Parathyroid adenoma (tissue), 2 donors: ENCODE measurements around the gene TMEM140.

Source experiments
- H2AFZ ChIP-seq: fragments of 300-600 bp; sonication (generic); one replicate; pipeline ENCODE4 v1.7.0; 2017; ENCODE audit warnings: antibody characterized with exemption, mild to moderate bottlenecking
- H3K27ac ChIP-seq: fragments of 300-600 bp; sonication (generic); one replicate; pipeline ENCODE4 v1.7.0; 2017
- H3K27me3 ChIP-seq: fragments of 300-600 bp; sonication (generic); one replicate; pipeline ENCODE4 v1.7.0; 2017; ENCODE audit warnings: low read length; ENCODE audit not compliant: control insufficient read depth, insufficient read depth
- H3K36me3 ChIP-seq: fragments of 300-600 bp; sonication (generic); one replicate; pipeline ENCODE4 v1.7.0; 2017; ENCODE audit warnings: low read length; ENCODE audit not compliant: control insufficient read depth, insufficient read depth
- H3K4me1 ChIP-seq: fragments of 300-600 bp; sonication (generic); one replicate; pipeline ENCODE4 v1.7.0; 2017; ENCODE audit warnings: control low read depth
- H3K4me2 ChIP-seq: fragments of 300-600 bp; sonication (generic); one replicate; pipeline ENCODE4 v1.7.0; 2017; ENCODE audit warnings: low read length
- H3K4me3 ChIP-seq: fragments of 300-600 bp; sonication (generic); one replicate; pipeline ENCODE4 v1.7.0; 2017; ENCODE audit warnings: low read depth, low read length
- H3K79me2 ChIP-seq: fragments of 300-600 bp; sonication (generic); one replicate; pipeline ENCODE4 v1.7.0; 2017; ENCODE audit warnings: control low read depth
- H3K9ac ChIP-seq: fragments of 300-600 bp; sonication (generic); one replicate; pipeline ENCODE4 v1.7.0; 2017; ENCODE audit warnings: mild to moderate bottlenecking
- H3K9me3 ChIP-seq: fragments of 300-600 bp; sonication (generic); one replicate; pipeline ENCODE4 v1.7.0; 2017; ENCODE audit warnings: low read length; ENCODE audit not compliant: control insufficient read depth
- TF ChIP-seq, protein P1 (sequence below): fragments of 300-600 bp; sonication (generic); IDR thresholded peaks from one replicate; pipeline ENCODE4 v1.7.0; 2017; ENCODE audit warnings: antibody characterized with exemption, mild to moderate bottlenecking
- donor health status: primary hyperparathyroidism.

TMEM140 gene

DNA sequence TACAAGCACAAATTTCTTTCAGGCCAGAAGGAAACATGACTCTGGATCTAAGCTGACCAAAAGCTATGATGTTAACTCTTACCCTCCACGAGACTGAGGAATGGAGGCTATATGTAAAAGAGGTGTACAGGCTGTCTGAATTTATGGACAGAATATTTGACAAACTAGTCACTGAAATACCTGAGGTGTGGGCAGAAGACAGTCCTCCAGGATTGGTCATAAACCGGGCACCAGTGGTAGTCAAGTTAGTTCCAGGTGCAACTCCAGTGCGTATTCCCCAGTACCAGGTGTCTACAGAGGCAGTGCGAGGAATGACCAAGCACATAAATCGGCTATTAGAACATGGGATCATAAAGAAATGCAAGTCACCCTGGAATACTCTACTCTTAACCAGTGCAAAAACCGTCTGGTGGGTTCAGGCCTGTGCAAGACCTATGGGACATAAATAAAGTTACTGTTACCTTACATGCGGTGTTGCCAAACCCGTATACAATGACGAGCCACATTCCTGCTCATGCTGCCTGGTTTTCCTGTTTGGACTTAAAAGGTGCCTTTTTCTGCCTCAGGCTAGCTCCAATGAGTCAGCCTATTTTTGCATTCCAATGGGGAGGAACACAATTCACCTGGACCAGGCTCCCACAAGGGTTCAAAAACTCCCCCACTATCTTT, 29.3 kb downstream of the TMEM140 start:
- Histone ChIP-seq H3K9ac (no peak overlapping the region), H3K4me2 (no peak overlapping the region), H3K36me3 (no peaks in the 10 kb centered on the region), H3K9me3 (no peaks in the 10 kb centered on the region), H3K4me1 (no peaks in the 10 kb centered on the region), H2AFZ (no peak overlapping the region), H3K27ac (no peak overlapping the region), H3K79me2 (no peaks in the 10 kb centered on the region), H3K4me3 (no peak overlapping the region), H3K27me3 (no peaks in the 10 kb centered on the region)
- TF ChIP-seq, protein P1, sequence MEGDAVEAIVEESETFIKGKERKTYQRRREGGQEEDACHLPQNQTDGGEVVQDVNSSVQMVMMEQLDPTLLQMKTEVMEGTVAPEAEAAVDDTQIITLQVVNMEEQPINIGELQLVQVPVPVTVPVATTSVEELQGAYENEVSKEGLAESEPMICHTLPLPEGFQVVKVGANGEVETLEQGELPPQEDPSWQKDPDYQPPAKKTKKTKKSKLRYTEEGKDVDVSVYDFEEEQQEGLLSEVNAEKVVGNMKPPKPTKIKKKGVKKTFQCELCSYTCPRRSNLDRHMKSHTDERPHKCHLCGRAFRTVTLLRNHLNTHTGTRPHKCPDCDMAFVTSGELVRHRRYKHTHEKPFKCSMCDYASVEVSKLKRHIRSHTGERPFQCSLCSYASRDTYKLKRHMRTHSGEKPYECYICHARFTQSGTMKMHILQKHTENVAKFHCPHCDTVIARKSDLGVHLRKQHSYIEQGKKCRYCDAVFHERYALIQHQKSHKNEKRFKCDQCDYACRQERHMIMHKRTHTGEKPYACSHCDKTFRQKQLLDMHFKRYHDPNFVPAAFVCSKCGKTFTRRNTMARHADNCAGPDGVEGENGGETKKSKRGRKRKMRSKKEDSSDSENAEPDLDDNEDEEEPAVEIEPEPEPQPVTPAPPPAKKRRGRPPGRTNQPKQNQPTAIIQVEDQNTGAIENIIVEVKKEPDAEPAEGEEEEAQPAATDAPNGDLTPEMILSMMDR: no peak

DNA sequence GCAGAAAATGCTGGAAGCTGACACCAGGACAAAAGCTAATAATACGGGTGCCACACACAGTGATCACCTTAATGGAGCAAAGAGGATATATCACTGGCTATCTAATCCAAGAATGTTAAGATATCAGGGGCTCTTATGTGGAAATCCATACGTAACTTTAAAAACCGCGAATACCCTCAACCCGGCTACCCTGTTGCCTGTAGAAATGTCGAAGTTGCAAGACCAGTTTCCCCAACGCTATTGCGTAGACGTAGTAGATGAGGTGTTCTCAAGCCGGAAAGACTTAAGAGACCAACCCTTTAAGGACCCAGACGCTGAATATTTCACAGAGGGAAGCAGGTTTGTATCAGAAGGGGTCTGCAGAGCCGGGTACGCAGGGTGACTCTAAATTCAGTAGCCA, 30.5 kb downstream of the TMEM140 start:
- Histone ChIP-seq H3K4me1 (no peaks in the 10 kb centered on the region), H3K27me3 (no peaks in the 10 kb centered on the region), H3K9me3 (no peaks in the 10 kb centered on the region), H3K4me2 (no peak overlapping the region), H3K4me3 (no peak overlapping the region), H3K9ac (no peak overlapping the region), H3K79me2 (no peaks in the 10 kb centered on the region), H3K27ac (no peak overlapping the region), H3K36me3 (no peaks in the 10 kb centered on the region), H2AFZ (no peak overlapping the region)
- TF ChIP-seq, protein P1: no peak

DNA sequence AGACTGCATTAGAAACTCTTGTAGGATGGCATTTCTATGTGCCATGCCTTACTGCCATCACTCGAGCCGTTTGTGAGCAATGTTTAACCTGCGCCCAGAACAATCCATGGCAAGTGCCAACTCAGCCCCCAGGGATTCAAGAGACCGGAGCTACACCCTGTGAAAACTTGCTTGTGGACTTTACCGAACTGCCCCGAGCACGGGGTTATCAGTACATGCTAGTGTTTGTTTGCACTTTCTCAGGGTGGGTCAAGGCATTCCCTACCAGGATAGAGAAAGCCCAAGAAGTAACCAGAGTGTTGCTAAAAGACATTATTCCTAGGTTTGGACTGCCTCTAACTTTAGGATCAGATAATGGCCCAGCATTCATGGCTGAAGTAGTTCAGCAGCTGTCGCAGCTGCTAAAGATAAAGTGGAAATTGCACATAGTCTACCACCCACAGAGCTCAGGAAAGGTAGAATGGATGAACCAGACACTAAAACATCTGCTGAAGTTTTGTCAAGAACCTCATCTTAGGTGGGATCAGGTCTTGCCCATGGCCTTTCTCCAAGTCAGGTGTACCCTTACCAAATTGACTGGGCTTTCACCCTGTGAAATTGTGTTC, 31.6 kb downstream of the TMEM140 start:
- no peaks in the 10 kb centered on the region for H3K9me3 ChIP-seq
- TF ChIP-seq, protein P1: no peak
- no peaks in the 10 kb centered on the region for H3K36me3 ChIP-seq
- no peaks in the 10 kb centered on the region for H3K79me2 ChIP-seq
- no peak overlapping the region for H3K4me2 ChIP-seq
- H3K27me3 ChIP-seq: no peaks in the 10 kb centered on the region
- H3K9ac ChIP-seq: no peak overlapping the region
- no peak overlapping the region for H3K4me3 ChIP-seq
- H2AFZ ChIP-seq: no peak overlapping the region
- H3K27ac ChIP-seq: no peak overlapping the region
- H3K4me1 ChIP-seq: no peaks in the 10 kb centered on the region

DNA sequence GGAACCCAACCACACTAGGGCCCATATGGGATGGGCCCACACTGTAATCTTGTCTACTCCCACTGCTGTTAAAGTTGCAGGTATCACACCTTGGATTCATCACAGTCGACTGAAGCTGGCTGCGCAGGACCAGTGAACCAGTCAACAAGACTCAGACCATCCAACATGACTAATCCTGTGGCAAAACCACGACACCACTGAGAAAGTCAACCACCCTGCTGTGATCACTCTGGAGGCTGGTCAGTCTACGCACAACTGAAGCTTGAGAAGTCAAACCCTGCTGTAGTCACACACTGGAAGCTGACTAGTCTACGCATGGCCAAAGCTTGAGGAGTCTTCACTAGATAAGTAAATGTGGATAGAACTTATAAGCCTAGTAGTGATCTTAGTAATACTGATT, 32.2 kb downstream of the TMEM140 start:
- Histone ChIP-seq H3K9ac (no peak overlapping the region), H3K4me1 (no peaks in the 10 kb centered on the region), H3K27ac (no peak overlapping the region), H3K4me2 (no peak overlapping the region), H3K36me3 (no peaks in the 10 kb centered on the region), H2AFZ (no peak overlapping the region), H3K9me3 (no peaks in the 10 kb centered on the region), H3K79me2 (no peaks in the 10 kb centered on the region), H3K27me3 (no peaks in the 10 kb centered on the region), H3K4me3 (no peak overlapping the region)
- TF ChIP-seq, protein P1: no peak
